ENCODE results near the gene GFER. TPM values are rescaled to one million over a fixed set of nuclear protein-coding genes. Genes with fewer than 3 reads are reported as not detected.

The GFER gene
- polyA plus RNA-seq, 1 experiment, result 15.8 TPM

DNA sequence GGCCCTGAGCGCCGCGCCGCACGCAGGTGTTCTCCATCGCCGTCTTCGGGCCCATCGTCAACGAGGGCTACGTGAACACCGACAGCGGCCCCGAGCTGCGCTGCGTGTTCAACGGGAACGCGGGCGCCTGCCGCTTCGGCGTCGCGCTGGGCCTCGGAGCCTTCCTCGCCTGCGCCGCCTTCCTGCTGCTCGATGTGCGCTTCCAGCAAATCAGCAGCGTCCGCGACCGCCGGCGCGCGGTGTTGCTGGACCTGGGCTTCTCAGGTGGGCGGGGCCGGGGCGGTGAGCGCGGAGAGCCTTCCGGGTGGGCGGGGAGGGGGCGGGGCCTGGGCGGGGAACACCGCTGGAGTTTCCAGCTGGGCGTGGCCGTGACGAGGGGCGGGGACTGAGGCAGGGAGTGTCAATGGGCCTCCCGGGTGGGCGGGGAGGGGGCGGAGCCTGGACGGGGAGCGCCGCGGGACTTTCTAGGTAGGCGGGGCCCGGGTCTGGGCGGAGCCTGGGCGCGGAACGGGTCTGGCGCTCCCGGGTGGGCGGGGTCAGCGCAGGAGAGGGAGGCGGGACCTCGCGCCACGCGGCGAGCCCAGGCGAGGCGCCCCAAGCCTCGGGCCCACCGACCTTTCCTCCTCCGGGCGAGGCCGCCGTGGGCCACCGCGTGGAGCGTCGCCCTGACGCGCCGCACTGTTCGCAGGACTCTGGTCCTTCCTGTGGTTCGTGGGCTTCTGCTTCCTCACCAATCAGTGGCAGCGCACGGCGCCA, 8.1 kb downstream of the GFER start:
- peaks cover 21% of the 10 kb centered on the region for H3K27me3 ChIP-seq (ENCODE audit: control insufficient read depth, insufficient read depth, low read length)
- peaks cover 12% of the 10 kb centered on the region; the same call in 1 of the 2 replicates for H3K9me3 ChIP-seq (ENCODE audit: control insufficient read depth, insufficient read depth, low read length)
- no peak overlapping the region for H3K27ac ChIP-seq (ENCODE audit: low read depth, low read length)
- H3K4me3 ChIP-seq (ENCODE audit: low read depth, low read length), result peak overlapping the region; percentile 48
- no peak for TF ChIP-seq CTCF (IDR thresholded peaks at IDR 0.05; ENCODE audit: low read depth, low read length)
- ChIA-PET POLR2A (interaction anchor here (1.8 to 3.2 kb wide), 2 partner anchors 27 to 163 kb away, joined by 7 to 10 read pairs; partner anchors contain the start of genes RPS2 and TRAF7), CTCF (interaction anchor here (4.0 kb wide), 1 partner anchor 12 kb away, joined by 16 read pairs; no protein-coding TSS in a partner anchor)
- DNase-seq (ENCODE audit: low read depth, low spot score), result peak; percentile 67

- Histone ChIP-seq H3K27ac (ENCODE audit: low read depth, low read length) (no peak overlapping the region), H3K9me3 (ENCODE audit: control insufficient read depth, insufficient read depth, low read length) (peaks cover 12% of the 10 kb centered on the region; the same call in 1 of the 2 replicates), H3K27me3 (ENCODE audit: control insufficient read depth, insufficient read depth, low read length) (peaks cover 21% of the 10 kb centered on the region), H3K4me3 (ENCODE audit: low read depth, low read length) (no peak overlapping the region)
- DNase-seq (ENCODE audit: low read depth, low spot score), result no peak
- ChIA-PET CTCF (interaction anchor here (1.5 to 4.0 kb wide), 2 partner anchors 11 to 148 kb away, joined by 4 to 16 read pairs; no protein-coding TSS in a partner anchor), POLR2A (interaction anchor here (1.8 to 3.2 kb wide), 2 partner anchors 28 to 163 kb away, joined by 7 to 10 read pairs; partner anchors contain the start of genes RPS2 and TRAF7)
- no peak for TF ChIP-seq CTCF (IDR thresholded peaks at IDR 0.05; ENCODE audit: low read depth, low read length)
These were observed 8.8 kb downstream of the GFER start for GRCh38 chr16:1992704-1993317.

- Histone ChIP-seq H3K27me3 (ENCODE audit: control insufficient read depth, insufficient read depth, low read length) (peaks cover 21% of the 10 kb centered on the region), H3K4me3 (ENCODE audit: low read depth, low read length) (no peak overlapping the region), H3K9me3 (ENCODE audit: control insufficient read depth, insufficient read depth, low read length) (peaks cover 12% of the 10 kb centered on the region; the same call in 1 of the 2 replicates), H3K27ac (ENCODE audit: low read depth, low read length) (no peak overlapping the region)
- no peak for TF ChIP-seq CTCF (IDR thresholded peaks at IDR 0.05; ENCODE audit: low read depth, low read length)
- no peak for DNase-seq (ENCODE audit: low read depth, low spot score)
- ChIA-PET POLR2A (interaction anchor here (1.2 to 1.4 kb wide), 2 partner anchors 10 to 162 kb away, joined by 7 to 9 read pairs; partner anchors contain the start of gene TRAF7), CTCF (interaction anchor here (1.5 to 4.0 kb wide), 2 partner anchors 10 to 147 kb away, joined by 4 to 16 read pairs; no protein-coding TSS in a partner anchor)
These were observed 9.7 kb downstream of the GFER start for GRCh38 chr16:1993731-1994131.

DNA sequence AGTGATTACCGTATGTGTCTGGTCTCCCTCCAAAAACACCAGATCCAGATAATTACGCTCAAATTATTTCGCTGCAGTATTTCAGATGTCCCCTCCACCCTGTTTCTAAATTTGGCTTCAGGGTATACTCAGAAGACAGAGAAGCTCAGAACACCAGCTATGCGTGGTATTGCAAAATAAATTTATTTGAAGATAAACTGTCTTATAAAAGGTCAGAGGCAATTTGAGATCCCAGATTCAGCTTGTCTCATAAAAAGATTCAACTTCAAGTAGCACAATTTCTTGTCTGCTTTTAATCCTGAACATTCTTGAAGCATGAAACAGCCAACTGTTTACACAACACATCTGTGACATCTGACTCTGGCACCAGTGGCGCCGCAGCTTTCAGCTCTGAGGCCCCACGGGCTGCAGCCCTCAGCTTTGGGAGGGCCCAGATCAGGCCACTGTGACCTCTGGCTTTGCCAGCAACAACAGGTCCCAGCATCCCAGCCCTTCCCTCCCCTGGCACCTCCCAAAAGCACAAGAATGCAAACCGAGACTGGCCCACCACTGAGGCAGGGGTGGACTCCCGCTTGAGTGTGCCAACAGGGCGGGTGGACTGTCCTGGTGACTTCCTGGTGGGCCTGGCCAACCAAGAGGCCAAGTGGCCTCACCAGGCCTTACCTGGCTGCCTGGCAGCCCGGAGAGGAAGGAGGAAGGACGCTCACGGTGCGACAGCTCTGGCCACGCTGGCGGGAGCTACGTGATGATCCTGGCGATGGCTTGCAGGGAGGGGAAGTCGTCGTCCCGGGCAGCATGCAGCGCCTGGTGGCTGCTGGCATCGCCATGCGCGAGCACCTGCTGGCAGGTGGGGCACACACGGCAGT, 13.7 kb downstream of the GFER start:
- Histone ChIP-seq H3K4me3 (ENCODE audit: low read depth, low read length) (no peak overlapping the region), H3K27ac (ENCODE audit: low read depth, low read length) (peak overlapping the region; percentile 57)
- CTCF ChIA-PET, result interaction anchor here (0.5 to 1.0 kb wide), 4 partner anchors 25 to 148 kb away, joined by 3 to 5 read pairs (median 4); no protein-coding TSS in a partner anchor

More for the DNA sequence above, 13.7 kb downstream of the GFER start:
- Histone ChIP-seq H3K9me3 (ENCODE audit: control insufficient read depth, insufficient read depth, low read length) (peaks cover 5% of the 10 kb centered on the region; the same call in 1 of the 2 replicates), H3K27me3 (ENCODE audit: control insufficient read depth, insufficient read depth, low read length) (no peaks in the 10 kb centered on the region)
- POLR2A ChIA-PET, result interaction anchor here (1.1 to 1.2 kb wide), 2 partner anchors 14 to 158 kb away, joined by 3 to 4 read pairs; partner anchors contain the start of genes GFER and TRAF7
- no peak for TF ChIP-seq CTCF (IDR thresholded peaks at IDR 0.05; ENCODE audit: low read depth, low read length)
- no peak for DNase-seq (ENCODE audit: low read depth, low spot score)

Data from AG04450 (cell line).